SK-N-SH treated with all-trans-retinoic acid at 6 μM for 48 hours (cell line): ENCODE data around the gene CACNA1D.

Experiments used
- ATAC-seq: fragments of 200-7000 bp; cut with Tn5 transposase; 3 replicates; pipeline ENCODE4 v1.9.1; 2020; ENCODE audit warnings: mild to moderate bottlenecking, moderate library complexity
- ARNTL ChIP-seq: fragments of 450-650 bp; formaldehyde crosslinking; IDR thresholded peaks from 2 replicates; pipeline ENCODE4 v1.5.0; 2020; ENCODE audit warnings: low read depth, mild to moderate bottlenecking, moderate library complexity, borderline replicate concordance
- BACH2 ChIP-seq: fragments of 250-450 bp; sonication (Bioruptor Pico); IDR thresholded peaks from 2 replicates; pipeline ENCODE4 v1.9.0; 2021; ENCODE audit warnings: mild to moderate bottlenecking, borderline replicate concordance
- CREB5 ChIP-seq: fragments of 250-450 bp; sonication (Bioruptor Pico); IDR thresholded peaks from 2 replicates; pipeline ENCODE4 v1.5.1; 2020; ENCODE audit warnings: low read depth, mild to moderate bottlenecking, moderate library complexity
- CSDC2 ChIP-seq: fragments of 250-450 bp; sonication (Bioruptor Pico); IDR thresholded peaks from 2 replicates; pipeline ENCODE4 v1.5.0; 2020; ENCODE audit warnings: mild to moderate bottlenecking, moderate library complexity
- CSRNP3 ChIP-seq: fragments of 250-450 bp; sonication (Bioruptor Pico); IDR thresholded peaks from 2 replicates; pipeline ENCODE4 v1.5.1; 2021; ENCODE audit warnings: mild to moderate bottlenecking, moderate library complexity
- ESRRG ChIP-seq: fragments of 250-450 bp; sonication (Bioruptor Pico); IDR thresholded peaks from 2 replicates; pipeline ENCODE4 v1.6.1; 2021; ENCODE audit warnings: mild to moderate bottlenecking
- GLIS3 ChIP-seq: fragments of 250-450 bp; sonication (Bioruptor Pico); IDR thresholded peaks from 2 replicates; pipeline ENCODE4 v1.5.0; 2020; ENCODE audit warnings: mild to moderate bottlenecking, moderate library complexity
- ISL1 ChIP-seq: fragments of 250-450 bp; sonication (Bioruptor Pico); IDR thresholded peaks from 2 replicates; pipeline ENCODE4 v2.1.2; 2022; ENCODE audit warnings: mild to moderate bottlenecking, moderate library complexity
- OSR1 ChIP-seq: fragments of 250-450 bp; sonication (Bioruptor Pico); IDR thresholded peaks from 2 replicates; pipeline ENCODE4 v1.8.0; 2022; ENCODE audit warnings: moderate library complexity, mild to moderate bottlenecking, inconsistent platforms
- PATZ1 ChIP-seq: fragments of 250-450 bp; sonication (Bioruptor Pico); IDR thresholded peaks from 2 replicates; pipeline ENCODE4 v1.8.0; 2020; ENCODE audit warnings: mild to moderate bottlenecking, moderate library complexity, borderline replicate concordance
- PPARA ChIP-seq: fragments of 250-450 bp; sonication (Bioruptor Pico); IDR thresholded peaks from 2 replicates; pipeline ENCODE4 v1.5.0; 2020; ENCODE audit warnings: mild to moderate bottlenecking, borderline replicate concordance
- RARB ChIP-seq: fragments of 250-450 bp; sonication (Bioruptor Pico); IDR thresholded peaks from 2 replicates; pipeline ENCODE4 v1.8.0; 2021; ENCODE audit warnings: mild to moderate bottlenecking, moderate library complexity
- SNAI2 ChIP-seq: fragments of 250-450 bp; sonication (Bioruptor Pico); IDR thresholded peaks from 2 replicates; pipeline ENCODE4 v1.5.0; 2020; ENCODE audit warnings: mild to moderate bottlenecking, moderate library complexity
- TCF4 ChIP-seq: fragments of 250-450 bp; sonication (Bioruptor Pico); IDR thresholded peaks from 2 replicates; pipeline ENCODE4 v1.8.0; 2021; ENCODE audit warnings: mild to moderate bottlenecking, moderate library complexity, borderline replicate concordance
- TOX ChIP-seq: fragments of 250-450 bp; sonication (Bioruptor Pico); IDR thresholded peaks from 2 replicates; pipeline ENCODE4 v1.8.0; 2021; ENCODE audit warnings: mild to moderate bottlenecking, moderate library complexity, borderline replicate concordance
- TSHZ2 ChIP-seq: fragments of 250-450 bp; sonication (Bioruptor Pico); IDR thresholded peaks from 2 replicates; pipeline ENCODE4 v1.5.0; 2020; ENCODE audit warnings: mild to moderate bottlenecking, moderate library complexity
- ZFP3 ChIP-seq: fragments of 250-450 bp; sonication (Bioruptor Pico); IDR thresholded peaks from 2 replicates; pipeline ENCODE4 v1.5.0; 2020; ENCODE audit warnings: mild to moderate bottlenecking, moderate library complexity
- ZFP30 ChIP-seq: fragments of 450-650 bp; formaldehyde crosslinking; IDR thresholded peaks from 2 replicates; pipeline ENCODE4 v1.5.0; 2022; ENCODE audit warnings: mild to moderate bottlenecking, moderate library complexity
- ZNF565 ChIP-seq: fragments of 450-650 bp; formaldehyde crosslinking; conservative IDR thresholded peaks from 2 replicates; pipeline ENCODE4 v1.5.0; 2020; ENCODE audit warnings: low read depth, mild to moderate bottlenecking, moderate library complexity
- ZNF70 ChIP-seq: fragments of 450-650 bp; formaldehyde crosslinking; IDR thresholded peaks from 2 replicates; pipeline ENCODE4 v1.5.0; 2020; ENCODE audit warnings: mild to moderate bottlenecking, moderate library complexity
- ZNF8 ChIP-seq: fragments of 450-650 bp; formaldehyde crosslinking; IDR thresholded peaks from 2 replicates; pipeline ENCODE4 v1.5.0; 2020; ENCODE audit warnings: mild to moderate bottlenecking, moderate library complexity

The CACNA1D gene

GRCh38 chr3:53859178-53859577 lies 364.8 kb downstream of the CACNA1D start:
- no peak for TF ChIP-seq RARB (CRISPR knock-in tag)
- ATAC-seq: no peak

- TF ChIP-seq TSHZ2 (CRISPR knock-in tag): no peak
- TF ChIP-seq GLIS3 (CRISPR knock-in tag): no peak
- TF ChIP-seq TOX (CRISPR knock-in tag): no peak
- TF ChIP-seq ZNF70: no peak
- no peak for TF ChIP-seq ISL1 (CRISPR knock-in tag)
- TF ChIP-seq, all 23 proteins: peak for 0
- ATAC-seq: no peak
Measured at GRCh38 chr3:53860196-53860595, 365.8 kb downstream of the CACNA1D start.

GRCh38 chr3:53862241-53862640 lies 367.8 kb downstream of the CACNA1D start:
- no peak for ATAC-seq
- TF ChIP-seq CSRNP3 (no peak), PATZ1 (CRISPR knock-in tag) (no peak), ZNF8 (CRISPR knock-in tag) (no peak), TOX (CRISPR knock-in tag) (no peak), ZFP3 (no peak), ARNTL (CRISPR knock-in tag) (no peak), SNAI2 (CRISPR knock-in tag) (no peak), TCF4 (no peak), CSDC2 (CRISPR knock-in tag) (no peak), CREB5 (no peak), GLIS3 (CRISPR knock-in tag) (no peak), RARB (CRISPR knock-in tag) (no peak)

GRCh38 chr3:53863145-53863544 lies 368.7 kb downstream of the CACNA1D start:
- ATAC-seq: no peak
- no peak for TF ChIP-seq ISL1 (CRISPR knock-in tag)
- no peak for TF ChIP-seq TOX (CRISPR knock-in tag)
- no peak for TF ChIP-seq PPARA (CRISPR knock-in tag)
- no peak for TF ChIP-seq ZNF70
- TF ChIP-seq OSR1: no peak
- TF ChIP-seq TSHZ2 (CRISPR knock-in tag): no peak
- no peak for TF ChIP-seq ESRRG
- TF ChIP-seq PATZ1 (CRISPR knock-in tag): no peak
- TF ChIP-seq RARB (CRISPR knock-in tag): no peak
- no peak for TF ChIP-seq ZFP3
- TF ChIP-seq CSRNP3: no peak
- TF ChIP-seq ZFP30 (CRISPR knock-in tag): no peak
- no peak for TF ChIP-seq TCF4
- TF ChIP-seq ZNF565 (CRISPR knock-in tag): no peak
- TF ChIP-seq BACH2 (CRISPR knock-in tag): no peak
- TF ChIP-seq CSDC2 (CRISPR knock-in tag): no peak
- TF ChIP-seq ARNTL (CRISPR knock-in tag): no peak
